Activated naive CD4-positive, alpha-beta T cell treated with Interleukin-2 at 50 U/mL for 16 hours (primary cell): ENCODE measurements around the gene LMX1A.

ENCODE experiments used
- DNase-seq: peaks from one replicate; pipeline ENCODE4 v3.0.0-alpha.2; 2020

The LMX1A gene

DNA sequence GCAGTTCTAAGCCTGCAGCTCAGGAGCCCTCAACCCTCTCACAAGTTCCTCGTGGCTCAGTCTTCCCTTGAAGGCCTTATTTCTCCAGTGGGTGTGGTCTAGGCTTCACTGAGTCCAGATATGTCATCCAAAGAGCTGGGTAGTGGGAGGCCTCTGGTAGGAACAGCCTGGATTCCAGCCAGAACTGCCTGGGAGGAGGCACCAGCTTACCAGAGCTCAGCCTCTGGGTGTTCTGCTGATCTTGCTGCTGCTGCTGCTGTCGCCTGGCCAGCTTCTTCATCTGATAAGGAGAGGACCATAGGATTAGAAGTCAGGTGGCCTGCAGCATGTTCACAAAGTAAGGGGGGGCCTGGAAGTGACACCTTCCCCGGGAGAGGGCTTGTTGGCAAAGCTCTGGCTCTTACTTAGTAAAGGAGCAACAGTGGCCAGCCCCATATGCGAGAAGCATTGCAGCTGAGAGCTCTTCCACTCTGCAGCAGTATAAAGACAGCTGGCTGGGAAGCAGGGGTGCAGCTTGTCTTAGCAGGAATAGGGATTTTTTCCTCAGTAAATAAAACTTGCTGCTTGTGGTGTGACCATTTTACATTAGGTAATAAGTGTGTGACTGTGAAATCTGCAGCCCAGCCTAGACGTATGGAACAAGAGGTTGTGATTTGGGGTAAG, 148.5 kb downstream of the LMX1A start:
- no peak for DNase-seq

DNA sequence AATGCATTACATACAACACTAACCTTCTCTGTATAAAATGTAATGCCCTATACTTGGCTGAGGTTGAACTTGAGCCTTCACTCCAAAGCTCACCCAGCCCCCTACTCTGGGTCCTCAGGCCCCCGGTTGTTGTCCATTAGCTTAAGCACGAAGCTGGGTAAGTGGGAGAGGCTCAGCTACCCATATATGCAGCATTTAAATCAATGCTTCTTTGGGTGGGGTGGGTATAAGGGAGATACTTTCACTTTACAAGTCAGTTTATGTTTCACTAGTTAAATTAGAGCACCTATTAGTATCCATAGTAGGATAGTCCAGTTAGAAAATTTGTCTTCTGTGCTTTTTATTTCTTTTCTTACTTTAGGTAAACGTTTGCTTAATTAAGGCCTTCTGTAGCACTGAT, 151.4 kb downstream of the LMX1A start:
- no peak for DNase-seq

DNA sequence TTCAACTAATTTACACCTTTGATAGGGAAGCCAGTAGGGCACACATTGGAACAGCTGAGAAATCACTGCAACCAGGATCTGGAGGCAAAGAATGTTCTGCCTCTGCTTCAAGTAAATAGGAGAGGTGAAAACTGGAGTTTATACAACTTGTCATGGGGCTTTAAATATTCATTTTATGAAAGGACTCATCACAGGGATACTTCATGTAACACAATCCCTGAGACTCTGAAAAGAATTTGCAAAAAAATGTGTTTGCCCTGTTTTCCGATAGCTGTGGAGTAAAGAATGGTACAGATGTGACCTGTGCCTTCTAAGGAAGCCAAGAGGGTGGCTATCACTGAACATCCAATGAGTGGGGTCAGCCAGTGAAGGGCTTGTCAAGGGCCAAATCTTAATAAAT, 152.0 kb downstream of the LMX1A start:
- no peak for DNase-seq

DNA sequence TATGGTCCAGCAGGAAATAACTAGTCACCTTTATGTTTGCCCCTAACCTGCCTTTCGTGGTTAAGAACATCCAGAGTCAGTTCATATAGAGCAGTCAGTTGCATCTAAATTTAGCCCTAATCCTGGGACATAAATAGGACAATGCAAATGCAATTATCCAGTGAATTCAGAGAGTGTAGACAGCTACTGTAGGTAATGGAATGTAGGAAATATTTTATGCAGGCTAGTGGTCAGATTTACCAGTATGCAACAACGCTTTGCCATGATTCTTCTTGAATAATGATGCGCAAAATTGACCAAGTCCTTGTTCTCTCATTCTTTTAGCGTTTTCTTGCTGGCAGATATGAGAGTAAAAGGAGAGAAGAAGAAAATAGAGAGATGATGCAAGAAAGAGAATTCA, 165.4 kb downstream of the LMX1A start:
- no peak for DNase-seq

DNA sequence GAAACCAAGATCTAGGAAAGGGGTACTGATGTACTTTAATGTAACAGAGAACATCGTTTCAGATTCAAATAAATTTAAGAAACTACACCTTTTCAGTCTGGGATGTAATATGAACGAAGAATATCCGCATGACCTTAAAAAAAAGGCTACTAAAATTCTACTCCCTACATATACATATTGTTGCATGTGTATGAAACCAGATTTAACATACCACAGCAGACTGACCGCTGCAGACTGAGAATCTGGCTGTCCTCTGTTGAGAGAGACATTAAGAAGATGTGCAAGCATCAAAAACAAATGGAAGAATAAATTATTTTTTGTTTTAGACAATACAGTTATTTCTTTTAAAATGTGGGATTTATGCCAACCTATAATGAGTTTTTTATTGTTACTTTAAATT, 166.6 kb downstream of the LMX1A start:
- no peak for DNase-seq

DNA sequence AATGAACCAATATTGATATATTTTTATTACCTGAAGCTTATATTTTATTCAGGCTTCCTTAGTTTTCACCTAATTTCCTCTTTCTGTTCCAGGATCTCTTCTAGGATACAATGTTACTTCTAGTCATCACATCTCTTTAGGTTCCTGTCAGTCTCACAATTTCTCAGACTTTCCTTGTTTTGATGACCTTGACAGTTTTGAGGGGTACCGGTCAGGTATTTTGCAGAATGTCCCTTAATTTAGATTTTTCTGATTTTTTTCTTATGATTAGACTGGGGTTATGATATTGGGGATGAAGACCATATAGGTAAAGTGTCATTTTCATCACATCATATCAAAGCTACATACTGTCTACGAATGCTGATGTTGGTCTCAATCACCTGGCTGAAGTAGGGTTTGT, 167.5 kb downstream of the LMX1A start:
- DNase-seq: no peak

DNA sequence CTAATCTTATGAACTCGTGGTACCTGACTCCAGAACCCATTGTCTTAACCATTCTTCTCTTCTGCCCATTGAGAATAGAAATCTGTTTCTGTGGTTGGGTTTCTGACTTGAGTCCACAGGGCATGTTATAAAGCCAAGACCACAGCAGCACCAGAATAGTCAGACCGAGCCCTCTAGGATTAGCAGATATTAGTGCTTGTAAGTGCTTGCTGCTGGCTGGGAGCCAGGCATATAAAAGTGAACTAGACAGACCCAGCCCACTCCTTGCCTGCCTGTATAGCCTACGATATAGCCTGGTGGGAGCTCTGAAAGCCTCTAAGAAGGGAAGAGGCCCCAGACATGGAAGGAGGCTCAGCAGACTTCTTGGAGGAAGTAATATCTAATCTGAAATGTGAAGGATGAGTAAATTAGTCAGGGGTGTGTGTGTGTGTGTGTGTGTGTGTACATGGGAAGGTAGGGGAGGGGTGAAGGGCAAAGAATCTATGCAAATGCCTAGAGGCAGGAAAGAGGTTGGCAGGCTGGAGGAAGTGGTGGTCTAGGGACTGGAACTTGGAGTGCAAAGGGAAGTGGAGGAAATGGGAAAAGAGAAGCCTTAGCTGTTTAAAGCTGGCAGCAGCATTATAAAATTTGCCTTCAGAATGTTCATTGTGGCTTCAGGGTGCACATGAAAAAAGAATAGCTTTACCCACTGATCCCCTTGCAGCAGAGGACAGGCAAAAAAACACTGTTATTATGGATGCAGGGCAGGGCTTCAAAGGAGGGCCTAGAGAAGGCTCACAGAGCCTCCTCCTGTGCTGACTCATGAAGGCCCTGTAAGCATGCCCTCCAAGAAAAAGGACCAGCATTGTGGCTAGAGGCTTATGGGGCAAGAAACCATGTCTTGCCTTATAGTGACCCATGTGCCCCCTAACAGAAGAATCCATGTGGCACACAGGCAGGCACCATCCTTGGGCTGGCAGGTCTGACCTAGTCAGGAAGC, 169.2 kb downstream of the LMX1A start:
- DNase-seq: no peak

DNA sequence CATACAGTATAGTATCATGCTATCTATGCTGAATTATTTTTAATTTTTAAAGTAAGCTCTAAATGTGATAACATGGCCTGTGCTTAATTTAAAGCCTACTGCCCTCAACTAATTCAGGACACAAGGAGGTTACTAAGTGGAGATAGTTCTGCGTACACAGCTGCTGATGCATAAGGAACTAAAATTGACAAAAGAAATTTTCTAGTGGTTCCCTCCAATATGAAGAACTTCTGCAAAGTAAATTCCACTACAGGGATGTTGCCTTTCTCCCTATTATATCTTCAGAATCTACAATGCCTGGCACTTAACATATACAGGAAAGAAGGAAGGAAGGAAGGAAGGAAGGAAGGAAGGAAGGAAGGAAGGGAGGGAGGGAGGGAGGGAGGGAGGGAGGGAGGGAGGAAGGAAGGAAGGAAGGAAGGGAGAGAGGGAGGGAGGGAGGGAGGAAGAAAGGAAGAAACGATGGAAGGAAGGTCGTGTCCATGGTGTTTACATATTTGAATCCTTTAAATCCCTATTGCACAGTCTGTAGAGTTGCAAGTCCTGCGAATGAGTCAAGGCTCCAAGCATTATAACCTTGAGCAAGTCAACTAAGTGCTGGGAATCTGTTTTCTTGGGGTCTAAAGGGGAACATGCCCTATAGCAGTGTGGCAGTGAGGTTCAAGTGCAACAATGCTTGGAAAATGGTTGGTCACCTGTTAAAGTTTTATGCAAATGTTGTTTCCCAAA, 171.2 kb downstream of the LMX1A start:
- no peak for DNase-seq

DNA sequence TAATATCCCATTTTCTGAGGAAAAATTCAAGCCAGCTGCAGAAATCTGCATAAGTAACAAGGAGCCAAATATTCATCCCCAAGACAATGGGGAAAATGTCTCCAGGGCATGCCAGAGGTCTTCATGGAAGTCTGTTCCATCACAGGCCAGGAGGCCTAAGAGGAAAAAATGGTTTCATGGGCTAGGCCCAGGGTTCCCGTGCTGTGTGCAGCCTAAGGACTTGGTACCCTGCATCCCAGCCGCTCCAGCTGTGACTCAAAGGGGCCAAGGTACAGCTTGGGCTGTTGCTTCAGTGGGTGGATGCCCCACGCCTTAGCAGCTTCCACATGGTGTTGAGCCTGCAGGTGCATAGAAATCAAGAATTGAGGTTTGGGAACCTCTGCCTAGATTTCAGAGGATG, 173.5 kb downstream of the LMX1A start:
- no peak for DNase-seq

DNA sequence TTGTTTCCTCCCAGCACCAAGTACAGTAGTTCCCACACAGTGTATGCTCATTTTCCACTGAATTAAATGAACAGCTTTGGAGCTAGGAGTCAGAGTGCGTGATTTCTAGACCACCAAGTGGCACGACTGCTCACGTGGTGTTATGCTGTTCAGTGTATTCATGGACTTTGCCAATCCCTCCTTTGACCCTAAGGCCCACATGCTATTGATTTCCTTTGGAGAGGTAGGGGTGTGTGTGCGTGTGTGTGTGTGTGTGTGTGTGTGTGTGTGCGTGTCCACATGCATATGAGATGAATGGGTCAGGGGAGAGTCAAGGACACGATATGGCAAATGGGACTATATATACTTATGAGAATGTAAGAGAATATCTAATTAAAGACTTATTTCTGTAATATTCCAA, 177.2 kb downstream of the LMX1A start:
- DNase-seq: no peak

DNA sequence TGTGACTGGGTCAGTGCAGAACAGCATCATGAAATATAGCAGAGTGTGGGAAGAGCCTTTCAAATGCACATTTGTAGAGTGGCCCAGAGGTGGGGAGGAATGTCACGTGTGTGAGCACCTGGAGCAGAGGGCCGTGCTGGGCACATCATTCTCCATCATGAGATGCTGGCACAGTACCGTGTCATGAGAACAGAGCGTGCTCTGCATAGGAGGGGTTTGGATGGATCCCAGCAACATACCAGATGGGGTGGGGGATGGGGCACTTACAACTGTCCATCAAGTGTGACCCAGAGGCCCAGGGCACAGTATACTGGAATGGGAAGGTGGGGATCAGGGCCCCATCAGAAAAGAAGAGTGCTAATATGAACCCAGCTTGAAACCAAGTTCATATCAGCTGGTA, 182.0 kb downstream of the LMX1A start:
- no peak for DNase-seq

DNA sequence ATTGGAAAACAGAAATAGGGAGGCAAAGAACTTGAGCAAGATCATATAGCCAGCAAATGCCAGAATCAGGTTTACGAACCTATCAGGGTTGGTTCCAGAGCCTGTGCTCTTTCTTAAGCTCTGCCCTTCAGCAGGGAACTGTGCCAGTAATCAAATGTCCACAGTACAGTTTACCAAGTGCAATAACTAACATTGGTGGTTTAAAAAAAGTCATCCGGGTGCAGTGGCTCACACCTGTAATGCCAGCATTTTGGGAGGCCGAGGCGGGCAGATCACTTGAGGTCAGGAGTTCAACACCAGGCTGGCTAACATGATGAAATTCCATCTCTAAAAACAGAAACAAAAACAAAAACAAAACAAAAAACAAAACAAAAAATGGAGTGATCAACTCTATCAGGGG, 182.7 kb downstream of the LMX1A start:
- no peak for DNase-seq

DNA sequence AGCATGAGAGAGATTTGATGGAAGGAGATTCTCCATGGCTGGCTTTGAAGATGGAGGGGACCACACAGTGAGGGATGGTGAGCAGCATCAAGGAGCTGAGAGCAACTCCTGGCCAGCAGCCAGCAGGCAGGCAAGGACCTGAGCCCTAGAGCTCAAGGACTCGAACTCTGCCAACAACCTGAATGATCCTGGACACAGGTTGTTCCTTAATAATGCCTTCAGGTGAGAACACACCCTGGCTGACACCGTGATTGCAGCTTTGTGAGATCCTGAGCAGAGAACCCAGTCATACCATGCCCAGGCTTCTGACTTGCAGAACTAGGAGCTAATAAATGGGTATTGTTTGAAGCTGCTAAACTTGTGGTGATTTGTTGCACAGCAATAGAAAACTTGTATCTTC, 183.1 kb downstream of the LMX1A start:
- no peak for DNase-seq

DNA sequence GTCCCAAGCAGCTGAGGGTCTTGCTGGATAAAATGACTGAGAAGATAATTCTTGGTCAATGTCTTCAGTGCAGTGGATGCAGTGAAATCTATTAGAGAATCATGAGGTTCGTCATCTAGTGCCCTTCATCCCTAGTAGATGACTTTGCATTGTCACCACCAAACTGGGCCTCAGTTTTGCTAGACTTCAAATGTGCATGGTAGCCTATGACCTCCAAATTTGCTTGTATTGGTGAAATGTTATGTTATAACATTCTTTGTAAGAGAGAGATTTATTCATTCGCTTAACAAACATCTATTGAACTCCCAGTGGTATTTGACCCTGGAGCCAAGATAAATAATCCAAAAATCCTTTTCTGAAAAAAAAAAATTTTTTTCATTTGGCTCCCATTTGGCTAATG, 183.8 kb downstream of the LMX1A start:
- no peak for DNase-seq

DNA sequence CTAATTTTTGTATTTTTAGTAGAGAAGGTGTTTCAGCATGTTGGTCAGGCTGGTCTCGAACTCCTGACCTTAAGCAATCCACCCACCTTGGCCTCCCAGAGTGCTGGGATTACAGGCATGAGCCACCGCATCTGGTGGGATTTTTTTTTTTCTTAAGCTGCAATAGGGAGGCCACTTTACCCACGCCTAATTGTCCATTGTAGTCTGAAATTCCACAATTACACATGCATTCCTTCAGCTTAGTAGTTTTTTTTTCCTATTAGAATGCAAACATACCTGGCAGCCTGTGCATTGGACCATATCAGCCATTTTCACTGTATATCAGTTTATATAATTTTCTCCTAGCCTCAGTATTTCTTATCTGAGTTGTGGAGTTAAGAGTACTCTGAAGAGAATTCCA, 186.8 kb downstream of the LMX1A start:
- no peak for DNase-seq

DNA sequence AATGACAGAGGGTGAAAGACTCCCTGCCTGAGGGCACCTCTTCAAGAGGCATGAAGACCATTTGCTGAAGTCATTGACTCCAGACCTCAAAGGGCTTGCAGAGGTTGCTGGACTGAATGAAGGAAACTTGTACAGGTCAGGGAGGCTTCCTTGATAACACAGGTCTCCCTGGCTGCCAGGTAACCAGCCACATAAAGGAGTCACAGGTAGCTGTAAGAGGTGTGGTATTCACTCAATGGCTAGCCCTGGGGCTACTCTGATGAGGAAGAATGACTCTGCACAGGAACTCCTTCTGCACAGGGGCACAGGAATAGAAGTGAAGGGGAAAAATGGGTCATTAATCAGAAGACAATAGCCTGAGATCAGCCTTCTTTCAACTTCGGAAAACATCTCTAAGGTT, 187.5 kb downstream of the LMX1A start:
- no peak for DNase-seq

DNA sequence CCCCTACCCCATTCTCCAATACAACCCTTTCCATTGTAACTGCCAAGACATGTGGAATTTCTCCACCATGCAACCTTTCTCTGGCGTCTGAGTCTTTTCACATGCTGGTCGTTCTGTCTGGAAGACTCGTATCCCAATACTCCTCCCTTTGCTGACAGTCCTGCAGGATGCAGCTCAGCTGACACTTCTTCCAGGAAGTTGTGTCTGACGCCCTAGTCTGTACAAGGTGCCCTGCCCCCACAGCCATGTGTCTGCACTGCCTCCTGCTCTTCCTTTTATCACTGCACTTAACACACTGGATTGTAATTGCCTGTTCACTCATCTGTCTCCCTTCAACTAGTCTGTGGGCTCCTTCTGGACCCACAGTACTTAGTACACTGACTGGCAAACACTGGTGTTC, 188.0 kb downstream of the LMX1A start:
- DNase-seq: no peak

DNA sequence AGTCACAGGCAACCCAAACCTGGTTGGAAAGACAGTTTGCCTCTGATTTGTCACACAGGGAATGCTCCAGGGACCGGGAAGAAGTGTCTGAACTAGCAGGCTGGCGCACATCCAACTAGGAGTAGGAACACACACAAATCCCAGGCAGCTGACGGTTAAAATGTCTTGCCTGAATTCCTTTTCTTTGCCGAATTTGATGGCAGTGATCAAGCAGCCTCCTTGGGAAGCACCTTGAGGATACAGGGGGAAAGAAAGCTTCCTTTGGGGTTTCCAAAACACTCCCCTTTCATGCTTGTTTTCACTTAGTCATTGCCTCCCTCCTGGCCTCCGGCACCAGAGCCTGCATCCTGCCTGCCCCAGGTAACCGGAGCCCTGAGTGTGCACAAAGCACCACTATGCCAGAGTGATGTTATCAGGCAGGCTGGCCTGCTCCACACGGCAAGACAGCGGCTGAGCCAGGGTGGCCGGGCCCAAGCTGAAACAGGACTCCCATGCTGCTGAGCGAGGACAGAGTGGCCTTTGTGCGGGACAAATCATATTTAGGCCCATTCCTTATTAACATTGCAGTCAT, 193.8 kb downstream of the LMX1A start:
- no peak for DNase-seq

DNA sequence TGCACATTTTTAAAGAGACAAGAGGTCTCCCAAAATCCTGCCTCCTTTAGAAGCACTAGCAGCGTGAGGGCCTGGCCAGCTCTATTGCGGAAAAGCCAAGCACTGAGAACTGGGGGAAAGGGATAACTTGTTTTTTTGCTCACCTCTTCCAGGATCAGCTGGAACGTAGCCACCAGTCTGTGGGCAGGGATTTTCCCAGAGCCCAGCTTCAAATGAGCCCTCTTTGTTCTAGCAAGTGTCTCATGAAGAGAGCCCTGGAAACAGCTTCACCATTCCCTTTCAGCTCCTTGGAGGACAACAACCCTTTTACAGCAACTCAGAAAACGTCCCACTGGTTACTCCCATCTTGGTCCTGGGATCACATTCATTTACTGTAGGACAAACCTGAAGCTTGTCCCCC, 195.4 kb downstream of the LMX1A start:
- DNase-seq: no peak

DNA sequence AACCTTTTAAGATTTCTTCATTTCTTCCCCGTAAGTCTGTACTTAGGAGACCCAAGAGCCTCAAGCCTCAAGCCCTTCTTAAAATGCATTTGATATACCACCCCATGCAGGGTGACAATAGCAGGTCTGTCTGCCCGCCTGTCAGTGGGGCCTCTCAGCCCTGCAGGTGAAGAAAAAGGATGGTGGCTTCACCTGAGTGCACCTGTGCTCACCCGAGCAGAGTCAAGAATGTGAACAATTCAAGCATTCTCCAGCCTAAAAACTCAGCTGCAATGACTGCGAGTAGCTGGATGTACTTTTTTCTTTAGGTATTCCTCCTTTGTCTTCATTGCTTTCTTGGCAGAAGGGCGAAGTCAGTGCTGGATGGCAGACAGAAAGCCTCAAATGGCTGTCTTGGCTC, 203.3 kb downstream of the LMX1A start:
- DNase-seq: no peak

DNA sequence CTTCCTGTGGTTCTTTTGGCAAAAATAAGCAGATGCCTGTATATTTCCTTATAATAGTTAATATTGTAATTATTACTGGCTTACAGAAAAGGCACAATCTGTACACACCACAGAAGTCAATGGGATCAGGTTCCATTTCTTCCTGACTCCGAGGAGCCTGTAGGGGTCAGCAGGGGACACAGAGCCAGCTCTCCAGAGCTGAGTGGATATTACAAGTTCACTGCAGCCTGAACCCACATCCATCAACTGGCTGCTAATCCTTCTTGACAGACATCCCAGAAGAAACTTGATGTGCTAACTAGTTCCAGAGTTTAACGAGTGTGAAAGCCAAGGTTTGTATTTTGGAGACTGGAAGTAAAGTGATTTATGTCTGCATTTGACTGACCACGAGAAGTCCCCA, 203.8 kb downstream of the LMX1A start:
- DNase-seq: no peak

DNA sequence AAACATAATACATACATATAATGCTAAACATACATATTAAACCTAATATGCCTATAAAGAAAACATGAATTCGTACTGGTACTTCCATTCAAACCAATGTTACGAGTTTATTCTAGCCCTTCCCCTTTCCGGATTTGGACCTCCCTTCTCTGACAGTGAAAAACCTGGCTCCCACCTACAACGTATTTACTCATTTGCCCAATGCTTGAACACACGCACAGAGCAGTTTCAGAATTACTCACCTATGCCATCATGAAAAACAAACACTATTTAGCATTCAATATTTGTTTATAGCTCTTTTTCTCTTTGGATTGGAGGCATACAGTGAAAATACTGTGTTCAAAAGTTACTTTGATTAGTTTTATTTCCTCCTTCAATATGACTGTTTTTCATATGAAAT, 204.4 kb downstream of the LMX1A start:
- DNase-seq: no peak
